Activated CD8-positive, alpha-beta memory T cell treated with anti-CD3 and anti-CD28 coated beads for 36 hours (primary cell): Measurements from ENCODE around the gene UBXN10. TPM values are rescaled to one million over a fixed set of nuclear protein-coding genes. Genes with fewer than 3 reads are reported as not detected.
"Not testable (repeated sequence)": the region's sequence is repeated elsewhere in the genome, so short reads cannot be mapped to it uniquely, and the experiment has no call there.

Source experiments
- CTCF ChIA-PET: fragments of 350-600 bp; sonication (Branson Sonifier 250); formaldehyde crosslinking; loops from one replicate; lab custom pipeline; 2021; ENCODE audit warnings: antibody characterized with exemption; lab: Charles Lee
- POLR2A ChIA-PET: fragments of 350-600 bp; sonication (Branson Sonifier 250); formaldehyde crosslinking; loops from one replicate; lab custom pipeline; 2021; ENCODE audit warnings: antibody characterized with exemption; lab: Charles Lee
- total RNA-seq, 2 experiments: library from RNA; stranded (reverse); gene quantifications; one replicate each; pipeline ENCODE4 v1.2.3, GENCODE V29; 2021

The UBXN10 gene
- total RNA-seq, 2 experiments from 2014 or later, result 0.59 to 0.78 TPM

- CTCF ChIA-PET, result interaction anchor here (2.1 kb wide), 1 partner anchor 273 kb away, joined by 4 read pairs; no protein-coding TSS in a partner anchor
- POLR2A ChIA-PET, result not testable (repeated sequence)
Observed at GRCh38 chr1:20219053-20219452, 33.2 kb downstream of the UBXN10 start.

GRCh38 chr1:20220036-20220435, 34.1 kb downstream of the UBXN10 start:
- ChIA-PET POLR2A (no interaction called here), CTCF (no interaction called here)

- ChIA-PET POLR2A (no interaction called here), CTCF (interaction anchor here (1.0 kb wide), 1 partner anchor 10 kb away, joined by 3 read pairs; no protein-coding TSS in a partner anchor)
Observed at GRCh38 chr1:20223106-20223505, 37.2 kb downstream of the UBXN10 start.

- POLR2A ChIA-PET, result no interaction called here
- CTCF ChIA-PET, result no interaction called here
Observed at GRCh38 chr1:20223551-20224419, 37.9 kb downstream of the UBXN10 start.

GRCh38 chr1:20224546-20224945, 38.6 kb downstream of the UBXN10 start:
- ChIA-PET CTCF (no interaction called here), POLR2A (no interaction called here)

GRCh38 chr1:20227704-20228103, 41.8 kb downstream of the UBXN10 start:
- ChIA-PET CTCF (no interaction called here), POLR2A (no interaction called here)

- ChIA-PET CTCF (interaction anchor here (0.9 kb wide), 1 partner anchor 16 kb away, joined by 5 read pairs; no protein-coding TSS in a partner anchor), POLR2A (no interaction called here)
Observed at GRCh38 chr1:20228314-20228825, 42.5 kb downstream of the UBXN10 start.

GRCh38 chr1:20229171-20229570, 43.3 kb downstream of the UBXN10 start:
- ChIA-PET CTCF (interaction anchor here (1.1 kb wide), 1 partner anchor 16 kb away, joined by 6 read pairs; no protein-coding TSS in a partner anchor), POLR2A (no interaction called here)

- POLR2A ChIA-PET, CTCF ChIA-PET: not testable (repeated sequence)
Observed at GRCh38 chr1:20232564-20232963, 46.7 kb downstream of the UBXN10 start.

GRCh38 chr1:20233394-20233793, 47.5 kb downstream of the UBXN10 start:
- CTCF ChIA-PET, result no interaction called here
- POLR2A ChIA-PET, result no interaction called here

GRCh38 chr1:20233866-20234265, 48.0 kb downstream of the UBXN10 start:
- ChIA-PET CTCF (interaction anchor here (0.8 kb wide), 1 partner anchor 189 kb away, joined by 3 read pairs; no protein-coding TSS in a partner anchor), POLR2A (no interaction called here)

GRCh38 chr1:20234788-20235535, 49.1 kb downstream of the UBXN10 start:
- CTCF ChIA-PET, result interaction anchor here (0.6 to 0.8 kb wide), 2 partner anchors 22 to 188 kb away, joined by 3 read pairs; no protein-coding TSS in a partner anchor
- POLR2A ChIA-PET, result no interaction called here

- POLR2A ChIA-PET, result no interaction called here
- CTCF ChIA-PET, result interaction anchor here (0.6 to 1.2 kb wide), 2 partner anchors 25 to 38 kb away, joined by 3 to 4 read pairs; no protein-coding TSS in a partner anchor
Observed at GRCh38 chr1:20237646-20238045, 51.8 kb downstream of the UBXN10 start.

- POLR2A ChIA-PET, result no interaction called here
- CTCF ChIA-PET, result interaction anchor here (1.0 kb wide), 1 partner anchor 27 kb away, joined by 3 read pairs; no protein-coding TSS in a partner anchor
Observed at GRCh38 chr1:20240012-20240411, 54.1 kb downstream of the UBXN10 start.

- CTCF ChIA-PET, result interaction anchor here (0.6 kb wide), 1 partner anchor 1218 kb away, joined by 4 read pairs; no protein-coding TSS in a partner anchor
- POLR2A ChIA-PET, result no interaction called here
Observed at GRCh38 chr1:20242890-20243479, 57.1 kb downstream of the UBXN10 start.
